Measurements from ENCODE around the gene PIH1D1. TPM values are rescaled to one million over a fixed set of nuclear protein-coding genes. Genes with fewer than 3 reads are reported as not detected.

Gene PIH1D1
- polyA plus RNA-seq, 1 donor from 2014 or later: 145 TPM

DNA sequence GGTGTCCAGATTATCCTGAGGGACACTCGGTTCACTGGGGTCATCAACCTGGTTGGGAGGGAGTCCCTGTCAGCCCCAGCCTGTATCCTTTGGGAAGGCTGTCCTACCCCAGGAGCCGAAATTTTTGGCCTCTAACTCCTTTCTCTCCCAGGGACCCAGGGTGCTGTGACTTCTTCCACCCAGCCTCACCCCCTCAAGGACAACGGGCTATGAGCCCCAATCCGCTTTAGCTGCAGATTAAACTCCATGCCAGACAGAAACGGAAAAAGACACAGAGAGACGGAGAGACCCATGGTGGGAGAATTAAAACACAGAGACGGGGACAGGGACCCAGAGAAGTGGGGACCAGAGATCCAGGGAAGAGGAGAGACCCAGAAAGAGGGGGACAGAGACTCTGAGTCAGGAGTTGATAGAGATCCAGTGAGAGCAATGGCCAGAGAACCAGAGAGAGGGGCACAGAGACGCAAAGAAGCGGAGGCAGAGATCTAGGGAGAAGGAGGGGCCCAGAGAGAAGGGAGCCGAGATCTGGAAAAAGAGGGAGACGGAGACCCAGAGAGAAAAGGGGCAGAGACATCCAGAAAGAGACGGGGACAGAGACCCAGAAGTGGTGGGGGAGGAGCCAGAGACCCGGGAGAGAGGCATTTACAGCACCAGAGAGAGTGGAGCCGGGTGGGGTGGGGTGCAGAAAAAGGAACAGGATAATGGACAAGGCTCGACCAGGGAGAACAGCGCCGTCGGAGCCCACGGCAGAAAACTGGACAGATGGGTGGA is 11.0 kb downstream of the PIH1D1 start:
- no peaks in the 10 kb centered on the region for H3K9me2 ChIP-seq (ENCODE audit: insufficient read depth, low read length)
- no peaks in the 10 kb centered on the region for H3K9me3 ChIP-seq (ENCODE audit: low read length)
- H3K27ac ChIP-seq (ENCODE audit: low read length): no peak overlapping the region
- H2AFZ ChIP-seq (ENCODE audit: low read depth, low read length): no peak overlapping the region
- H3K36me3 ChIP-seq (ENCODE audit: insufficient read depth, low read length): no peaks in the 10 kb centered on the region
- H3K27me3 ChIP-seq (ENCODE audit: insufficient read depth, low read depth, low read length): peaks cover 74% of the 10 kb centered on the region
- peak overlapping the region; percentile 3 for H3K9ac ChIP-seq (ENCODE audit: low read length)
- H4K20me1 ChIP-seq (ENCODE audit: insufficient read depth): no peaks in the 10 kb centered on the region
- peak overlapping the region; percentile 52 for H3K4me3 ChIP-seq (ENCODE audit: low read length)
- H3K4me2 ChIP-seq (ENCODE audit: low read length): no peak overlapping the region
- H3F3A ChIP-seq (ENCODE audit: insufficient read depth, low read length, poor library complexity, severe bottlenecking): no peaks in the 10 kb centered on the region
- no peaks in the 10 kb centered on the region for H3K79me2 ChIP-seq (replicated peaks; ENCODE audit: insufficient read depth, low read length)
- TF ChIP-seq RAD21 (conservative IDR thresholded peaks at IDR 0.05) (no peak), EZH2 (IDR thresholded peaks at IDR 0.05; ENCODE audit: borderline replicate concordance, insufficient read depth, low read length, poor library complexity, severe bottlenecking) (peak; percentile 48)

- no peaks in the 10 kb centered on the region for H3K79me2 ChIP-seq (replicated peaks; ENCODE audit: insufficient read depth, low read length)
- H3K36me3 ChIP-seq (ENCODE audit: insufficient read depth, low read length): no peaks in the 10 kb centered on the region
- TF ChIP-seq EP300 (conservative IDR thresholded peaks at IDR 0.05; ENCODE audit: poor library complexity, severe bottlenecking) (no peak), CTCF (IDR thresholded peaks at IDR 0.05; ENCODE audit: poor library complexity, severe bottlenecking) (no peak), POLR2AphosphoS5 (IDR thresholded peaks at IDR 0.05) (no peak), SMC3 (conservative IDR thresholded peaks at IDR 0.05; ENCODE audit: poor library complexity) (no peak), TAF1 (IDR thresholded peaks at IDR 0.05; ENCODE audit: low read depth) (no peak), REST (IDR thresholded peaks at IDR 0.05; ENCODE audit: borderline replicate concordance) (no peak), RAD21 (conservative IDR thresholded peaks at IDR 0.05) (no peak), EZH2 (IDR thresholded peaks at IDR 0.05; ENCODE audit: borderline replicate concordance, insufficient read depth, low read length, poor library complexity, severe bottlenecking) (no peak), MXI1 (conservative IDR thresholded peaks at IDR 0.05; ENCODE audit: poor library complexity, severe bottlenecking) (no peak)
- peaks cover 74% of the 10 kb centered on the region for H3K27me3 ChIP-seq (ENCODE audit: insufficient read depth, low read depth, low read length)
- no peak overlapping the region for H3K27ac ChIP-seq (ENCODE audit: low read length)
- H3K9me3 ChIP-seq (ENCODE audit: low read length): no peaks in the 10 kb centered on the region
- H2AFZ ChIP-seq (ENCODE audit: low read depth, low read length): no peak overlapping the region
- no peak overlapping the region for H3K9ac ChIP-seq (ENCODE audit: low read length)
- H3K4me2 ChIP-seq (ENCODE audit: low read length): no peak overlapping the region
- H4K20me1 ChIP-seq (ENCODE audit: insufficient read depth): no peaks in the 10 kb centered on the region
- H3F3A ChIP-seq (ENCODE audit: insufficient read depth, low read length, poor library complexity, severe bottlenecking): no peaks in the 10 kb centered on the region
- no peaks in the 10 kb centered on the region for H3K9me2 ChIP-seq (ENCODE audit: insufficient read depth, low read length)
- no peak overlapping the region for H3K4me3 ChIP-seq (ENCODE audit: low read length)
Observed at GRCh38 chr19:49439836-49440235, 11.8 kb downstream of the PIH1D1 start.
